ENCODE measurements around the gene ANKDD1B.
"Not testable (repeated sequence)": the region's sequence is repeated elsewhere in the genome, so short reads cannot be mapped to it uniquely, and the experiment has no call there.

Gene ANKDD1B

GRCh38 chr5:75603371-75603770 is 7.9 kb upstream of the ANKDD1B start:
- Mint-ChIP-seq H3K9me3 (no peaks in the 10 kb centered on the region), H3K36me3 (ENCODE audit: insufficient read depth) (peaks cover 5% of the 10 kb centered on the region), H3K27me3 (no peaks in the 10 kb centered on the region), H3K4me3 (no peak overlapping the region), H3K27ac (no peak overlapping the region), H3K4me1 (ENCODE audit: low read depth in 2 of 2) (peaks cover 5 to 11% of the 10 kb centered on the region in 2 donors)
- ATAC-seq (replicated peaks) (no peak), DNase-seq (no peak)

GRCh38 chr5:75603821-75604220 is 7.4 kb upstream of the ANKDD1B start:
- H3K4me1 Mint-ChIP-seq (ENCODE audit: low read depth in 2 of 2), result peaks cover 5 to 11% of the 10 kb centered on the region in 2 donors
- H3K4me3 Mint-ChIP-seq, result no peak overlapping the region
- no peak for ATAC-seq (replicated peaks)
- no peaks in the 10 kb centered on the region for H3K27me3 Mint-ChIP-seq
- no peaks in the 10 kb centered on the region for H3K9me3 Mint-ChIP-seq
- H3K27ac Mint-ChIP-seq, result no peak overlapping the region
- DNase-seq, result no peak
- H3K36me3 Mint-ChIP-seq (ENCODE audit: insufficient read depth), result peaks cover 2% of the 10 kb centered on the region

- not testable (repeated sequence) for ATAC-seq (replicated peaks); DNase-seq; H3K4me3 Mint-ChIP-seq; H3K27me3 Mint-ChIP-seq; H3K27ac Mint-ChIP-seq; H3K4me1 Mint-ChIP-seq (ENCODE audit: low read depth in 2 of 2); H3K36me3 Mint-ChIP-seq (ENCODE audit: insufficient read depth); H3K9me3 Mint-ChIP-seq
These were observed 3.9 kb upstream of the ANKDD1B start for GRCh38 chr5:75607341-75607740.

GRCh38 chr5:75608870-75609269 is 2.4 kb upstream of the ANKDD1B start:
- Mint-ChIP-seq H3K27me3 (no peaks in the 10 kb centered on the region), H3K36me3 (ENCODE audit: insufficient read depth) (no peaks in the 10 kb centered on the region), H3K4me3 (no peak overlapping the region), H3K9me3 (no peaks in the 10 kb centered on the region), H3K27ac (peak overlapping the region in 1 of 2 donors; percentile 70), H3K4me1 (ENCODE audit: low read depth in 2 of 2) (peaks cover 0 to 12% of the 10 kb centered on the region in 2 donors)
- ATAC-seq (replicated peaks) (no peak), DNase-seq (no peak)

- Mint-ChIP-seq H3K9me3 (no peaks in the 10 kb centered on the region), H3K27me3 (no peaks in the 10 kb centered on the region), H3K4me3 (peak overlapping the region in 1 of 2 donors; percentile 71), H3K36me3 (ENCODE audit: insufficient read depth) (no peaks in the 10 kb centered on the region), H3K27ac (no peak overlapping the region), H3K4me1 (ENCODE audit: low read depth in 2 of 2) (peaks cover 0 to 12% of the 10 kb centered on the region in 2 donors)
- DNase-seq (no peak), ATAC-seq (replicated peaks) (no peak)
These were observed 1.1 kb upstream of the ANKDD1B start for GRCh38 chr5:75610201-75610600.

GRCh38 chr5:75610859-75611310 is 368 bp upstream of the ANKDD1B start:
- H3K27me3 Mint-ChIP-seq; DNase-seq; H3K27ac Mint-ChIP-seq; H3K9me3 Mint-ChIP-seq; H3K36me3 Mint-ChIP-seq (ENCODE audit: insufficient read depth); ATAC-seq (replicated peaks): not testable (repeated sequence)
- Mint-ChIP-seq H3K4me3 (peak overlapping the region in 1 of 2 donors; percentile 71), H3K4me1 (ENCODE audit: low read depth in 2 of 2) (peaks cover 0 to 12% of the 10 kb centered on the region in 2 donors)

- Mint-ChIP-seq H3K27me3 (no peaks in the 10 kb centered on the region), H3K27ac (no peak overlapping the region), H3K36me3 (ENCODE audit: insufficient read depth) (no peaks in the 10 kb centered on the region), H3K4me3 (peak overlapping the region in 1 of 2 donors; percentile 71), H3K9me3 (no peaks in the 10 kb centered on the region), H3K4me1 (ENCODE audit: low read depth in 2 of 2) (peaks cover 0 to 12% of the 10 kb centered on the region in 2 donors)
- DNase-seq (peak in 1 of 3 experiments; percentile 8), ATAC-seq (replicated peaks) (no peak)
These were observed 945 bp downstream of the ANKDD1B start for GRCh38 chr5:75612226-75612569.

GRCh38 chr5:75612901-75613300 is 1.6 kb downstream of the ANKDD1B start:
- H3K4me3 Mint-ChIP-seq, result peak overlapping the region in 1 of 2 donors; percentile 71
- ATAC-seq (replicated peaks), result no peak
- H3K27ac Mint-ChIP-seq, result no peak overlapping the region
- H3K4me1 Mint-ChIP-seq (ENCODE audit: low read depth in 2 of 2), result peaks cover 0 to 12% of the 10 kb centered on the region in 2 donors
- H3K27me3 Mint-ChIP-seq, result no peaks in the 10 kb centered on the region
- no peaks in the 10 kb centered on the region for H3K36me3 Mint-ChIP-seq (ENCODE audit: insufficient read depth)
- no peak for DNase-seq
- H3K9me3 Mint-ChIP-seq, result no peaks in the 10 kb centered on the region

- Mint-ChIP-seq H3K4me3 (no peak overlapping the region), H3K27ac (no peak overlapping the region), H3K27me3 (no peaks in the 10 kb centered on the region), H3K9me3 (no peaks in the 10 kb centered on the region), H3K36me3 (ENCODE audit: insufficient read depth) (no peaks in the 10 kb centered on the region), H3K4me1 (ENCODE audit: low read depth in 2 of 2) (peaks cover 0 to 12% of the 10 kb centered on the region in 2 donors)
- DNase-seq (no peak), ATAC-seq (replicated peaks) (no peak)
These were observed 2.9 kb downstream of the ANKDD1B start for GRCh38 chr5:75614176-75614575.

- Mint-ChIP-seq H3K4me1 (ENCODE audit: low read depth in 2 of 2) (peaks cover 0 to 7% of the 10 kb centered on the region in 2 donors), H3K27ac (no peak overlapping the region), H3K27me3 (no peaks in the 10 kb centered on the region), H3K36me3 (ENCODE audit: insufficient read depth) (no peaks in the 10 kb centered on the region), H3K4me3 (no peak overlapping the region), H3K9me3 (no peaks in the 10 kb centered on the region)
- ATAC-seq (replicated peaks) (no peak), DNase-seq (no peak)
These were observed 5.2 kb downstream of the ANKDD1B start for GRCh38 chr5:75616371-75616881.

GRCh38 chr5:75616971-75617621 is 5.8 kb downstream of the ANKDD1B start:
- Mint-ChIP-seq H3K36me3 (ENCODE audit: insufficient read depth) (no peaks in the 10 kb centered on the region), H3K4me1 (ENCODE audit: low read depth in 2 of 2) (peaks cover 0 to 7% of the 10 kb centered on the region in 2 donors), H3K27ac (no peak overlapping the region), H3K27me3 (no peaks in the 10 kb centered on the region), H3K4me3 (no peak overlapping the region), H3K9me3 (no peaks in the 10 kb centered on the region)
- ATAC-seq (replicated peaks) (no peak), DNase-seq (no peak)

- Mint-ChIP-seq H3K4me3 (no peak overlapping the region), H3K9me3 (no peaks in the 10 kb centered on the region), H3K27ac (no peak overlapping the region), H3K36me3 (ENCODE audit: insufficient read depth) (no peaks in the 10 kb centered on the region), H3K4me1 (ENCODE audit: low read depth in 2 of 2) (peaks cover 0 to 4% of the 10 kb centered on the region in 2 donors), H3K27me3 (no peaks in the 10 kb centered on the region)
- ATAC-seq (replicated peaks), result no peak
- no peak for DNase-seq
These were observed 6.6 kb downstream of the ANKDD1B start for GRCh38 chr5:75617736-75618352.

- ATAC-seq (replicated peaks) (no peak), DNase-seq (no peak)
- no peaks in the 10 kb centered on the region for H3K36me3 Mint-ChIP-seq (ENCODE audit: insufficient read depth)
These were observed 9.1 kb downstream of the ANKDD1B start for GRCh38 chr5:75620184-75620959.

More at GRCh38 chr5:75620184-75620959, 9.1 kb downstream of the ANKDD1B start:
- Mint-ChIP-seq H3K4me3 (no peak overlapping the region), H3K9me3 (no peaks in the 10 kb centered on the region), H3K4me1 (ENCODE audit: low read depth in 2 of 2) (no peaks in the 10 kb centered on the region), H3K27me3 (no peaks in the 10 kb centered on the region), H3K27ac (no peak overlapping the region)
